Caco-2 (cell line): ENCODE results near the gene MYO15B. TPM values are rescaled to one million over a fixed set of nuclear protein-coding genes. Genes with fewer than 3 reads are reported as not detected.

Experiments used
- BruUV-seq: library from RNA; stranded (reverse); fragments of 400-500 nt; replicated peaks from 2 replicates; lab custom pipeline; 2021; lab: Mats Ljungman, UMichigan
- CTCF ChIA-PET: fragments of 300-600 bp; sonication (Branson Sonifier 250); formaldehyde crosslinking; loops from one replicate; lab custom pipeline; 2022; ENCODE audit warnings: antibody characterized with exemption; lab: Charles Lee
- POLR2A ChIA-PET: fragments of 300-600 bp; sonication (Branson Sonifier 250); formaldehyde crosslinking; loops from one replicate; lab custom pipeline; 2022; ENCODE audit warnings: antibody characterized with exemption; lab: Charles Lee
- DNase-seq, 2 experiments: peaks; one replicate each; pipeline versions ENCODE4 v3.0.0 to v3.0.0-alpha.2; 2020 to 2022
- H3K27me3 ChIP-seq: replicated peaks from 2 replicates; pipeline ENCODE4 v1.6.0; 2011; ENCODE audit warnings: low read length; ENCODE audit not compliant: control insufficient read depth, insufficient read depth
- H3K36me3 ChIP-seq: 2 replicates; pipeline ENCODE4 v1.5.1; 2011; ENCODE audit warnings: low read length; ENCODE audit not compliant: control insufficient read depth, insufficient read depth
- H3K4me1 ChIP-seq: fragments of 250-450 bp; sonication (Bioruptor Pico); 2 replicates; pipeline ENCODE4 v1.5.1; 2020; ENCODE audit warnings: mild to moderate bottlenecking
- H3K4me3 ChIP-seq: 2 replicates; pipeline ENCODE4 v1.5.1; 2011; ENCODE audit warnings: low read depth, mild to moderate bottlenecking, control low read depth, low read length
- H3K9me3 ChIP-seq: fragments of 250-450 bp; sonication (Bioruptor Pico); 2 replicates; pipeline ENCODE4 v1.5.1; 2020; ENCODE audit warnings: mild to moderate bottlenecking, moderate library complexity
- H3K27ac Mint-ChIP-seq: one replicate; pipeline ENCODE4 v1.8.0; 2022; ENCODE audit warnings: mixed read lengths; ENCODE audit not compliant: unreplicated experiment
- H3K27me3 Mint-ChIP-seq: one replicate; pipeline ENCODE4 v1.8.0; 2022; ENCODE audit warnings: mixed read lengths; ENCODE audit not compliant: insufficient read depth, unreplicated experiment
- H3K36me3 Mint-ChIP-seq: one replicate; pipeline ENCODE4 v1.8.0; 2022; ENCODE audit warnings: mild to moderate bottlenecking, mixed read lengths; ENCODE audit not compliant: insufficient read depth, unreplicated experiment
- H3K4me1 Mint-ChIP-seq: one replicate; pipeline ENCODE4 v1.8.0; 2022; ENCODE audit warnings: low read depth, mixed read lengths; ENCODE audit not compliant: unreplicated experiment
- H3K4me3 Mint-ChIP-seq: one replicate; pipeline ENCODE4 v1.8.0; 2022; ENCODE audit warnings: mild to moderate bottlenecking, moderate library complexity, mixed read lengths; ENCODE audit not compliant: unreplicated experiment
- H3K9me3 Mint-ChIP-seq: one replicate; pipeline ENCODE4 v1.8.0; 2022; ENCODE audit warnings: mixed read lengths; ENCODE audit not compliant: unreplicated experiment
- CTCF ChIP-seq, 2 experiments: fragments of 200-600 bp in 1 of 2; IDR thresholded peaks; 1 replicate in 1 of 2; 2 replicates in 1 of 2; pipeline versions ENCODE4 v1.5.1 to v1.8.0; 2011 to 2022; ENCODE audit warnings: antibody characterized with exemption in 1 of 2, control low read depth in 1 of 2, inconsistent platforms in 1 of 2, low read depth in 1 of 2, low read length in 1 of 2, mild to moderate bottlenecking in 1 of 2, moderate library complexity in 1 of 2; ENCODE audit not compliant: insufficient read depth in 1 of 2, severe bottlenecking in 1 of 2, unreplicated experiment in 1 of 2
- intact Hi-C: fragments of 100-400 bp; cut with micrococcal nuclease; formaldehyde crosslinking; loops from one replicate; pipeline ENCODE4 v1.10.0; 2022; ENCODE audit not compliant: unreplicated experiment
- total RNA-seq: library from RNA; stranded (reverse); gene quantifications from 2 replicates; pipeline ENCODE4 v1.2.3, GENCODE V29; 2022

The MYO15B gene
- total RNA-seq, 1 experiment from 2014 or later = 12.3 TPM

- no peak overlapping the region for H3K27ac Mint-ChIP-seq
- no peak overlapping the region for H3K4me3 Mint-ChIP-seq
- Histone ChIP-seq H3K9me3 (no peaks in the 10 kb centered on the region), H3K4me1 (peaks cover 12% of the 10 kb centered on the region), H3K4me3 (no peak overlapping the region), H3K27me3 (no peaks in the 10 kb centered on the region), H3K36me3 (no peaks in the 10 kb centered on the region; the same call in 1 of the 2 replicates)
- BruUV-seq = no TSS peak
- TF ChIP-seq CTCF (IDR thresholded peaks at IDR 0.05; ENCODE audit: insufficient read depth in 1 of 2, low read depth in 1 of 2, low read length in 1 of 2, severe bottlenecking in 1 of 2, unreplicated experiment in 1 of 2) = no peak
- H3K36me3 Mint-ChIP-seq = peaks cover 67% of the 10 kb centered on the region
- no peaks in the 10 kb centered on the region for H3K9me3 Mint-ChIP-seq
- H3K4me1 Mint-ChIP-seq = no peaks in the 10 kb centered on the region
- DNase-seq = no peak
- CTCF ChIA-PET = no interaction called here
- intact Hi-C loops = no loop called here
- POLR2A ChIA-PET = no interaction called here
- H3K27me3 Mint-ChIP-seq = no peaks in the 10 kb centered on the region
Observed at GRCh38 chr17:75572713-75573539, 14.7 kb upstream of the MYO15B start.

GRCh38 chr17:75573540-75573957 is 14.1 kb upstream of the MYO15B start:
- peaks cover 18% of the 10 kb centered on the region for H3K4me1 ChIP-seq
- H3K27me3 ChIP-seq = no peaks in the 10 kb centered on the region
- no peaks in the 10 kb centered on the region for H3K9me3 ChIP-seq
- no peak overlapping the region for H3K27ac Mint-ChIP-seq
- H3K36me3 ChIP-seq = no peaks in the 10 kb centered on the region; the same call in 1 of the 2 replicates
- intact Hi-C loops = no loop called here
- no peak for DNase-seq
- H3K36me3 Mint-ChIP-seq = peaks cover 67% of the 10 kb centered on the region
- no peak for TF ChIP-seq CTCF (IDR thresholded peaks at IDR 0.05; ENCODE audit: insufficient read depth in 1 of 2, low read depth in 1 of 2, low read length in 1 of 2, severe bottlenecking in 1 of 2, unreplicated experiment in 1 of 2)
- BruUV-seq = no TSS peak
- no peaks in the 10 kb centered on the region for H3K27me3 Mint-ChIP-seq
- CTCF ChIA-PET = no interaction called here
- H3K9me3 Mint-ChIP-seq = no peaks in the 10 kb centered on the region
- H3K4me1 Mint-ChIP-seq = peaks cover 2% of the 10 kb centered on the region
- H3K4me3 Mint-ChIP-seq = no peak overlapping the region
- POLR2A ChIA-PET = no interaction called here
- H3K4me3 ChIP-seq = no peak overlapping the region

- no peaks in the 10 kb centered on the region; the same call in 1 of the 2 replicates for H3K36me3 ChIP-seq
- BruUV-seq = no TSS peak
- no peak overlapping the region for H3K4me3 ChIP-seq
- no peaks in the 10 kb centered on the region for H3K9me3 ChIP-seq
- H3K4me3 Mint-ChIP-seq = no peak overlapping the region
- H3K27me3 ChIP-seq = no peaks in the 10 kb centered on the region
- ChIA-PET CTCF (no interaction called here), POLR2A (no interaction called here)
- intact Hi-C loops = no loop called here
- H3K27me3 Mint-ChIP-seq = no peaks in the 10 kb centered on the region
- DNase-seq = no peak
- no peak for TF ChIP-seq CTCF (IDR thresholded peaks at IDR 0.05; ENCODE audit: insufficient read depth in 1 of 2, low read depth in 1 of 2, low read length in 1 of 2, severe bottlenecking in 1 of 2, unreplicated experiment in 1 of 2)
- peaks cover 67% of the 10 kb centered on the region for H3K36me3 Mint-ChIP-seq
- H3K4me1 Mint-ChIP-seq = peaks cover 6% of the 10 kb centered on the region
- peaks cover 22% of the 10 kb centered on the region for H3K4me1 ChIP-seq
- H3K9me3 Mint-ChIP-seq = no peaks in the 10 kb centered on the region
- H3K27ac Mint-ChIP-seq = no peak overlapping the region
Observed at GRCh38 chr17:75573994-75574393, 13.6 kb upstream of the MYO15B start.
